GM04504 (cell line): ENCODE measurements around the gene MMGT1.

Source experiments
- DNase-seq: peaks from one replicate; pipeline ENCODE4 v3.0.0-alpha.2; 2012; ENCODE audit warnings: low read depth

MMGT1 gene

GRCh38 chrX:135973548-135974278 lies at the start of gene MMGT1:
MMGT1 (minus strand) TSS chrX:135973988; CDS start chrX:135973675, 313 bp downstream.
- DNase-seq: peak; percentile 62

- DNase-seq: no peak
Observed at GRCh38 chrX:136021903-136022302, 48.1 kb upstream of the MMGT1 start.

- no peak for DNase-seq
Observed at GRCh38 chrX:136021160-136021559, 47.4 kb upstream of the MMGT1 start.

GRCh38 chrX:136019226-136019625 lies 45.4 kb upstream of the MMGT1 start:
- DNase-seq: no peak

- DNase-seq: no peak
Observed at GRCh38 chrX:136016881-136017280, 43.1 kb upstream of the MMGT1 start.

GRCh38 chrX:136015016-136015415 lies 41.2 kb upstream of the MMGT1 start:
- no peak for DNase-seq

GRCh38 chrX:135988245-135988644 lies 14.5 kb upstream of the MMGT1 start:
- DNase-seq: no peak

- no peak for DNase-seq
Observed at GRCh38 chrX:135985973-135986310, 12.2 kb upstream of the MMGT1 start.

GRCh38 chrX:135985157-135985972 lies 11.6 kb upstream of the MMGT1 start, which contains the start of gene SLC9A6:
SLC9A6 (plus strand) TSS chrX:135985435; CDS start chrX:135985659, 224 bp downstream.
- no peak for DNase-seq

- DNase-seq: no peak
Observed at GRCh38 chrX:135984791-135985156, 11.0 kb upstream of the MMGT1 start.

- DNase-seq: no peak
Observed at GRCh38 chrX:135984256-135984655, 10.5 kb upstream of the MMGT1 start.

GRCh38 chrX:135982860-135983259 lies 9.1 kb upstream of the MMGT1 start:
- DNase-seq: no peak

GRCh38 chrX:135981668-135982067 lies 7.9 kb upstream of the MMGT1 start:
- no peak for DNase-seq

GRCh38 chrX:135981010-135981409 lies 7.2 kb upstream of the MMGT1 start:
- no peak for DNase-seq

- DNase-seq: no peak
Observed at GRCh38 chrX:135977611-135978010, 3.8 kb upstream of the MMGT1 start.

GRCh38 chrX:135975421-135975820 lies 1.6 kb upstream of the MMGT1 start:
- DNase-seq: no peak

- DNase-seq: no peak
Observed at GRCh38 chrX:135974279-135974856, 580 bp upstream of the MMGT1 start.

- no peak for DNase-seq
Observed at GRCh38 chrX:135973025-135973547, 702 bp downstream of the MMGT1 start.

- no peak for DNase-seq
Observed at GRCh38 chrX:135951291-135951690, 22.5 kb downstream of the MMGT1 start.

GRCh38 chrX:135944486-135944885 lies 29.3 kb downstream of the MMGT1 start:
- DNase-seq: no peak

GRCh38 chrX:135931644-135932487 lies 41.9 kb downstream of the MMGT1 start:
- DNase-seq: peak; percentile 15

- no peak for DNase-seq
Observed at GRCh38 chrX:135927897-135928296, 45.9 kb downstream of the MMGT1 start.
